Fibroblast of mammary gland (primary cell): ENCODE measurements around the gene DCAF5.
"Not testable (repeated sequence)": the region's sequence is repeated elsewhere in the genome, so short reads cannot be mapped to it uniquely, and the experiment has no call there.

ENCODE experiments used
- DNase-seq: peaks from one replicate; pipeline ENCODE4 v3.0.0-alpha.2; 2010; ENCODE audit warnings: low read depth
- H3K4me3 ChIP-seq: 2 replicates; pipeline ENCODE4 v1.5.1; 2011; ENCODE audit warnings: low read depth, mild to moderate bottlenecking, low read length, moderate library complexity; ENCODE audit not compliant: control insufficient read depth
- CTCF ChIP-seq: conservative IDR thresholded peaks from 2 replicates; pipeline ENCODE4 v1.5.1; 2011; ENCODE audit warnings: low read depth, low read length, inconsistent platforms; ENCODE audit not compliant: control insufficient read depth, insufficient read depth

DCAF5 gene

GRCh38 chr14:69027242-69027913 is 125.5 kb downstream of the DCAF5 start:
- no peak overlapping the region for H3K4me3 ChIP-seq
- no peak for DNase-seq

GRCh38 chr14:69023035-69023434 is 129.9 kb downstream of the DCAF5 start:
- DNase-seq: no peak
- H3K4me3 ChIP-seq: no peak overlapping the region
- TF ChIP-seq CTCF: no peak

More at GRCh38 chr14:69027242-69027913, 125.5 kb downstream of the DCAF5 start:
- no peak for TF ChIP-seq CTCF

DNA sequence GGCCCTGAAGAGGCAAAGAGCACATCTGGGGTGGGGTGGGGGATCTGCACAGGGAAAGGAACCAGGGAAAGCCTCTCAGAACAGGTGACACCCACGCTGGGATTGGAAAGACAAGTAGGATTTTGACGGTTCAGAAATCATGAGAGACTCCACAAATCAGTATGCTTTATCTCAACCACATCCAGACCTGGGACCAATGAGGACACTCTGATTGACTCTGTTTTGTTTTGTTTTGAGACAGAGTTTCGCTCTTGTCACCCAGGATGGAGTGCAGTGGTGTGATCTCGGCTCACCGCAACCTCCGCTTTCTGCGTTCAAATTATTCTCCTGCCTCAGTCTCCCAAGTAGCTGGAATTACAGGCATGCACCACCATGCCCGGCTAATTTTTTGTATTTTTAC is 130.8 kb downstream of the DCAF5 start:
- H3K4me3 ChIP-seq, DNase-seq: not testable (repeated sequence)

GRCh38 chr14:69017706-69018105 is 135.2 kb downstream of the DCAF5 start:
- DNase-seq: no peak
- H3K4me3 ChIP-seq: no peak overlapping the region
- TF ChIP-seq CTCF: no peak

DNA sequence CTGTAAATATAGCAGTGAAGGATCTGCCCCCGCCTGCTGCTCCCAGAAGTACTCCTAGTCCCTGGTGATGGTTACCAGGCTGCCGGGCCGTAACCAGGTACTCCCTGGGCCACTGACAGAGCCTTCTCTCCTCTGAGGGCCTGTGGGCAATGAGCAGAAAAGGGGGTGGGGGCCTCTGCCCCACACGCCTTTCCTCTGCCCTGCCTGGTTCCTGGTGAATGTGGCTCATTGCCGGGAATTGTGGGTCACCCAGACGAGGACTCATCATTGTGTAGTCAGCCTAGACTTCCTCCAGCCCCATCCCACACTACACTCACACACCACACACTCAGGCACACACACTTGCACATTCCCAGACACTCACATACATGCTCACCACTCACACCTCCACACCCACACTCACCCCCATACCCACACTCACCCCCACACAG is 138.1 kb downstream of the DCAF5 start:
- DNase-seq: peak; percentile 40
- TF ChIP-seq CTCF: no peak

GRCh38 chr14:69013943-69014782 is 138.8 kb downstream of the DCAF5 start:
- DNase-seq: peak; percentile 50
- no peak overlapping the region for H3K4me3 ChIP-seq
- TF ChIP-seq CTCF: no peak

More for the DNA sequence above, 138.1 kb downstream of the DCAF5 start:
- no peak overlapping the region for H3K4me3 ChIP-seq

DNA sequence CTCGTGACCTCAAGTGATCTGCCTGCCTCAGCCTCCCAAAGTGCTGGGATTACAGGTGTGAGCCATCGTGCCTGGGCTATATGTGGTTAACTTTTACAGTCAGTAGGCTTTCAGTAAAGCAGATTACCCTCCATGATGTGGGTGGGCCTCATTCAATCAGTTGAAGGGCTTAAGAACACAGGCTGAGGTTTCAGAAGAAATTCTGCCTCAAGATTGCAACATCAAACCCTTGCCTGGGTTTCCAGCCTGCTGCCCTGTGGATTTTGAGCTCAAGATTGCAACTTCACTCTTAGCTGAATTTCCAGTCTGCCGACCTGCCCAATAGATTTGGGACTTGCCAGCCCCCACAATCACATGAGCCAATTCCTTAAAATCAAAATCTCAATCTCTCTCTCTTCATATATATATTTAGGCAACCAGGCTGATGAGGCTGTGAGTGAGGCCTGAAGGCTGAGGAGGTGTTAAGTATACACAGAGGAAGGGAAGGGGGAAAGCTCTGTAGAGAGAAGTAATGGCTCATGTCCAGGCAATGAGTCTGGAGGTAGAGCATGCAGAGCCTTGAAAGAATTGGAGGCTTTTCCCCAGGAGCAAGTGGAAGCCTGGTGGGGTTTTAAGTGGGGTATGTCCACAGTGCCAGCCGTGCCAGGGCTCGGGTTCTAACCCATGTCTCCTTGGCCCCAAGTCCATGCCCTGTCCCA is 140.5 kb downstream of the DCAF5 start:
- no peak for TF ChIP-seq CTCF
- H3K4me3 ChIP-seq: no peak overlapping the region
- peak; percentile 27 for DNase-seq
